NOMO-1 treated with DMSO at 0.1 percent for 48 hours (cell line): ENCODE results near the gene RABL3.
"Not testable (repeated sequence)": the region's sequence is repeated elsewhere in the genome, so short reads cannot be mapped to it uniquely, and the experiment has no call there.

ENCODE experiments used
- DNase-seq: peaks from one replicate; lab custom pipeline; 2025; ENCODE audit not compliant: unreplicated experiment; lab: John Stamatoyannopoulos, UW

The RABL3 gene

DNA sequence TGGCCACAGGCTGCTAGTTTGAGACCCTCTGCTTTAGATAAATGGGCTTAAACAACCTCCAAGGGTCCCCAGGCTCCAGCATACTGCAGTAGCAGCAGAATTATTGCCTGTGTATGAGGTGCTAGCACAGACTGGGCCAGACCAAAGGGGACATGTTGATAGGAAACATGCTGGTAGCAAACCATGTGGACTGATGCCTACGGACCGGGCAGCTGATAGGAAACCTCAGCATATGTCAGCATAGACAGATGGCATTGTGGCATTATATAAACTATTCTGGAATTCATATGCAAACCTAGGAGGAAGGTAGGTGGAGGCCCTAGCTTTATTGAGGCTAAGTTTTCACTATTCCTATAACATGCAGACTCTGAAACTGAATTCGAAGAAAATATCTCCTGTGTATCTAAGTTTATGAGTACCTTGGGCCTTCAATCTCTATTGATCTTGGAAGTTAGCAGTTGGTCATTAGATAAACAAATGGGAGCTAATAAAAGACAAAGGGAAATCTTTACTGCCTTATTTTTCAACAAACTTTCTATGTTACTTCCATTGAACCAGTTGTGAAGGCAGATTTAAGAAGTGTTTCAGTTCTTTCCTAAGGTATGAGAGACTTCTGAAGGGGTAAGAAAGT, 58.5 kb downstream of the RABL3 start:
- no peak for DNase-seq

GRCh38 chr3:120683213-120683612, 59.1 kb downstream of the RABL3 start:
- DNase-seq = no peak

- DNase-seq = peak; percentile 68
These were observed 60.1 kb downstream of the RABL3 start, which contains the start of gene HGD for GRCh38 chr3:120682095-120682681. Gene HGD, minus strand, starts transcription at chr3:120682239. Its CDS starts 128 bp downstream, at chr3:120682111.

GRCh38 chr3:120681506-120682038, 60.7 kb downstream of the RABL3 start:
- no peak for DNase-seq

GRCh38 chr3:120681018-120681417, 61.3 kb downstream of the RABL3 start:
- DNase-seq = no peak

GRCh38 chr3:120680193-120680894, 62.0 kb downstream of the RABL3 start:
- no peak for DNase-seq

DNA sequence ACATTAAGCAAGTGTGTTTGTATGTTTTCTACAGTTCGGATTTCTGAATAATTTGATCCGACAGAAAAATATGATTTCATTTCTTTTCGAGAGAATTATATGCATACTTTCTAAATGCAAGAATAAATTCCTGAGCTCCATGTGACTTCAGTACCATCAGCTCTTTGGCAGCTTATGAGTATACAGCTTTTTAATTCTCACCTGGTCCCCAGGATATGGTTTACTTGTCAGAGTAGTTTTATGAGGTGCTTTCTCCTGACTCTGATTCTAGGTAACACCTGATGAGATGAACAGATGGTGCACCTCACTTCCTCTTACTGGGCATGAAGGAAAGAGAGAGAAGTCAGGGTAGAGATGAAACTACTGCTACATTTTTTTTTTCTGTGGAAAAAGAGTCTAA, 63.3 kb downstream of the RABL3 start:
- peak; percentile 31 for DNase-seq

GRCh38 chr3:120678331-120678947, 63.9 kb downstream of the RABL3 start:
- DNase-seq = peak; percentile 93

DNA sequence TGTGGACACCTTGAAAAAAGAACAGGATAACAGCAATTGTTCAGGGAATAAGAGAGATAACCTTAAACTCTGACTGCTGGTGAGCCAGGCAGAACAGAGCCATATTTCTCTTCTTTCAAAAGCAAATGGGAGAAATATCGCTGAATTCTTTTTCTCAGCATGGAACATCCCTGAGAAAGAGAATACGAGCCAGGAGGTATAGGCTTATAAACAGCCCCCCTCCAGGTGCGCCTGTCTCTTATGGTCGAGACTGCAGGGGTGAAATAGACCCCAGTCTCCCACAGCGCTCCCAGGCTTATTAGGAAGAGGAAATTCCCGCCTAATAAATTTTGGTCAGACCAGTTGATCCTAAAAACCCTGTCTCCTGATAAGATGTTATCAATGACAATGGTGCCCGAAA, 65.1 kb downstream of the RABL3 start:
- DNase-seq = not testable (repeated sequence)

GRCh38 chr3:120673116-120673515, 69.2 kb downstream of the RABL3 start:
- no peak for DNase-seq

GRCh38 chr3:120670576-120670975, 71.7 kb downstream of the RABL3 start:
- no peak for DNase-seq

GRCh38 chr3:120664926-120665325, 77.4 kb downstream of the RABL3 start:
- no peak for DNase-seq

DNA sequence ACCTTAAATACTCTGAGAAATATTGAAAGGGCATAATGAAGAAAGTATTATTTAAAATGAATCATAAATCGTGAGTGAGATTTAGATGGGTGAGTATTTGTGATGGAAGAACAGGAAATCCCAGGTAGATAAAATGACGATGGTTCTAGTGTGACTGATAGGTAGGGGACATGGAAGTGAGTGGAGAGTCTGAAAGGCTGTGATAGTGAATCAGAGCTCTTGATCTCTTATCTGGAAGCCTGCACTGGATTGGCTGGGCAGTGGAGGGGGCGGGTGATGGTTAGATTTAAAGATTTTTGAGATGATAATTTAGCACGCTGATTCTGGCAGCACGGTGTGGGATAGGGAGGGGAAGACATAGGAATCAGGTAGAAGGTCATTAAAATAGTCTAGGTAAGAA, 80.4 kb downstream of the RABL3 start:
- no peak for DNase-seq

- no peak for DNase-seq
These were observed 81.0 kb downstream of the RABL3 start for GRCh38 chr3:120661106-120661905.

GRCh38 chr3:120659834-120660233, 82.5 kb downstream of the RABL3 start:
- DNase-seq = no peak

DNA sequence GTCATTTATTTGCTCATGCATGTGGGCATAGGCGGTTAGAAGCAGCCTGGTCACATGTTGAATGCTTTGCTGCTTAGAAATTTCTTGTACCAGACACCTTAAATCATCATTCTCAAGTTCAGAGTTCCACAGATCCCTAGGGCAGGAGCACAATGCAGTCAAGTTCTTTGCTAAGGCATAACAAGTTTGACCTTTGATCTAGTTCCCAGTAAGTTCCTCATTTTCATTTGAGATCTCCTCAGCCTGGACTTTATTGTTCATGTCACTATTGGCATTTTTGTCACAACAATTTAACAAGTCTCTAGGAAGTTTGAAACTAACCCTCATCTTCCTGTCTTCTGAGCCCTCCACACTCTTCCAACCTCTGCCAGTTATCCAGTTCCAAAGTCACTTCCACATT, 83.0 kb downstream of the RABL3 start:
- DNase-seq = peak; percentile 84

- no peak for DNase-seq
These were observed 89.3 kb downstream of the RABL3 start for GRCh38 chr3:120652896-120653545.

DNA sequence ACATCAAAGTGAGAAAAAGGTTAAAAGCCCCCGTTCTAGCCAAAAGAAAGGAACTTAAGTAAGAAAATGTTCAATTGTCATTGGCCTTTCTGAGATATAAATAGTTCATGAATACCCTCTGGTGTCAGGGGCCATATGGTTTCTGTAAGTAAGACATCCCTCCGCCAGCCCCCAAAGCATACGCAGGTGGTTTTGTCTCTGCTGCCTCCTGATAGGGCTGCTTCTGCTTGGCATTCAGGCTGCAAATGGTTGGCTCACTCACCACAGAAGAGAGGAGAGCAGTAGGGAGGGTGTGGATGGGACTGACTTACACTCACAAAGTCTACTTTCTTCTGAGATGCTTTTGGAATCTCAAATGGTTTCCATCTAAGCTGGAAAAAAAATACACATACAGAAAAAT, 90.0 kb downstream of the RABL3 start:
- DNase-seq = no peak

- no peak for DNase-seq
These were observed 92.0 kb downstream of the RABL3 start for GRCh38 chr3:120650311-120650710.

- DNase-seq = peak; percentile 41
These were observed 92.5 kb downstream of the RABL3 start for GRCh38 chr3:120649830-120650233.
